Tongue (tissue), 3 donors: ENCODE measurements around the gene ST8SIA2. TPM values are rescaled to one million over a fixed set of nuclear protein-coding genes. Genes with fewer than 3 reads are reported as not detected.

Experiments used
- DNase-seq: peaks from one replicate; pipeline ENCODE4 v3.0.0-alpha.2; 2015
- small RNA-seq: library from RNA; depleted of rRNA; stranded (forward); fragments of <200 nt; gene quantifications from one replicate; pipeline ENCODE3, GENCODE V24; 2014; ENCODE audit warnings: low replicate concordance
- total RNA-seq: library from RNA; depleted of rRNA; stranded (reverse); fragments of >200 nt; gene quantifications from one replicate; pipeline ENCODE4 v1.2.3, GENCODE V29; 2014

ST8SIA2 gene
- total RNA-seq, 1 donor from 2014 or later: 12.7 TPM

GRCh38 chr15:92494806-92495336 is 101.2 kb downstream of the ST8SIA2 start:
- DNase-seq: peak; percentile 17

GRCh38 chr15:92495446-92495845 is 101.8 kb downstream of the ST8SIA2 start:
- no peak for DNase-seq

GRCh38 chr15:92499731-92500530 is 106.2 kb downstream of the ST8SIA2 start:
- DNase-seq: no peak

GRCh38 chr15:92502336-92502735 is 108.7 kb downstream of the ST8SIA2 start:
- no peak for DNase-seq

- DNase-seq: no peak
These were observed 109.5 kb downstream of the ST8SIA2 start for GRCh38 chr15:92502930-92503857.

GRCh38 chr15:92503889-92504288 is 110.2 kb downstream of the ST8SIA2 start:
- DNase-seq: no peak

GRCh38 chr15:92505611-92506010 is 111.9 kb downstream of the ST8SIA2 start:
- peak; percentile 33 for DNase-seq

GRCh38 chr15:92506506-92506905 is 112.8 kb downstream of the ST8SIA2 start:
- no peak for DNase-seq

GRCh38 chr15:92510163-92510882 is 116.6 kb downstream of the ST8SIA2 start:
- DNase-seq: no peak

Small RNAs within 50 kb of the gene (small RNA-seq; reads per million reads assigned to genes)
- gene RF01233: not detected
